HG02885 (cell line): ENCODE data around the gene MB21D2.
A peak's percentile ranks its signal among the peaks of the same experiment; 100 is the strongest.

Experiments
- ATAC-seq: cut with Tn5 transposase; IDR thresholded peaks from one replicate; pipeline ENCODE4 v1.9.1; 2021; ENCODE audit warnings: mild to moderate bottlenecking; ENCODE audit not compliant: unreplicated experiment, poor library complexity

MB21D2 gene

GRCh38 chr3:192841428-192841827 lies 76.2 kb downstream of the MB21D2 start:
- ATAC-seq = no peak

GRCh38 chr3:192840143-192840836 lies 77.4 kb downstream of the MB21D2 start:
- ATAC-seq = peak; percentile 34

- no peak for ATAC-seq
Observed at GRCh38 chr3:192835818-192836815, 81.5 kb downstream of the MB21D2 start.

- ATAC-seq = no peak
Observed at GRCh38 chr3:192834428-192834827, 83.2 kb downstream of the MB21D2 start.

GRCh38 chr3:192833177-192833890 lies 84.3 kb downstream of the MB21D2 start:
- no peak for ATAC-seq

GRCh38 chr3:192831801-192832347 lies 85.8 kb downstream of the MB21D2 start:
- ATAC-seq = no peak

GRCh38 chr3:192831111-192831644 lies 86.5 kb downstream of the MB21D2 start:
- peak; percentile 59 for ATAC-seq

GRCh38 chr3:192830291-192831110 lies 87.2 kb downstream of the MB21D2 start:
- peak; percentile 69 for ATAC-seq

GRCh38 chr3:192827863-192828594 lies 89.6 kb downstream of the MB21D2 start:
- ATAC-seq = no peak

- ATAC-seq = no peak
Observed at GRCh38 chr3:192827208-192827607, 90.4 kb downstream of the MB21D2 start.

GRCh38 chr3:192826214-192827006 lies 91.2 kb downstream of the MB21D2 start:
- no peak for ATAC-seq

- peak; percentile 50 for ATAC-seq
Observed at GRCh38 chr3:192825657-192826200, 91.9 kb downstream of the MB21D2 start.

GRCh38 chr3:192825216-192825615 lies 92.4 kb downstream of the MB21D2 start:
- ATAC-seq = no peak

- no peak for ATAC-seq
Observed at GRCh38 chr3:192824313-192824712, 93.3 kb downstream of the MB21D2 start.

GRCh38 chr3:192821161-192821560 lies 96.5 kb downstream of the MB21D2 start:
- ATAC-seq = no peak

- ATAC-seq = no peak
Observed at GRCh38 chr3:192820161-192820560, 97.5 kb downstream of the MB21D2 start.

GRCh38 chr3:192819001-192819569 lies 98.6 kb downstream of the MB21D2 start:
- ATAC-seq = peak; percentile 49
